ENCODE results near the gene SCT. TPM values are rescaled to one million over a fixed set of nuclear protein-coding genes. Genes with fewer than 3 reads are reported as not detected.
A peak's percentile ranks its signal among the peaks of the same experiment; 100 is the strongest.

The SCT gene
- polyA plus RNA-seq, 2 donors, result not detected

DNA sequence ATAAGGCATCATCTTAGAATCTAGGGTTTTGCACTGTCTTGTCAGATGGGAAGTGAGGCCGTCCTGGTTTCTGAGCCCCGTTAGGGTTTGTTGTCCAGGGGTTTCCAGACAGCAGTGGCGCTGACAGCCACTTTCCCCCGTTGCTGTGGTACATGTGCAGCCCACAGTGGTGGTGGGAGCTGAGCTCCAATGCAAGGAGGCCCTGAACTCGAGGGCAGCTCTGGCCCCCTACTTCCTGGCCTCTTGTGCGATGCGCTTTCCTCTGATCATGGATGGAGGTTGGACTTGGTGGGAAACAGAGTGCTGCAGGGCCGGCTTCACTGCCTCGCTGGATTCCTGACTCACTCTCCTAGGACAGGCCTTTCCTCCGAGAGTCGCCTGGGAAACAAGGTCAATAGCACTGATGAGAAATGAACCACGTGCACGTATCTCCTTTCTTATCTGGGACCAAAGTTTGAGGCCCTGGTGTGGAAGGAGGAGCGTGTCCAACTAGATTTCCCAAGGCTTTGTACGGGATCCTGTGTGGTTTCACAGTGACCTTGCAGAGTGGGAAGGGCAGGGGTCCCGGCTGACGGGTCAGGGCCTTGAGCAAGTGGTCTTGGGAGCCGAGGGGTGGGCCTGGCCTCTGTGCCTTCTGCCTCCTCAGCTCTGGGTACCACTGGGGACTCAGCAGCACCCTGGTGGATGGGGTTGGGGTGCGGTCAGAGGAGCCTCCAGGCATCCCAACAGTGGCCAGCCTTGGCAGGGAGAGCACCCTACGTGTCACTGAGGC, 47.0 kb downstream of the SCT start:
- H3K4me1 ChIP-seq (ENCODE audit: control insufficient read depth in 2 of 2, insufficient read depth in 2 of 2, low read length in 1 of 2), result peaks cover 12 to 25% of the 10 kb centered on the region in 2 donors
- WGBS, 2 donors, result 64 to 77% methylated on average over 20 of the region's 20 CpGs

DNA sequence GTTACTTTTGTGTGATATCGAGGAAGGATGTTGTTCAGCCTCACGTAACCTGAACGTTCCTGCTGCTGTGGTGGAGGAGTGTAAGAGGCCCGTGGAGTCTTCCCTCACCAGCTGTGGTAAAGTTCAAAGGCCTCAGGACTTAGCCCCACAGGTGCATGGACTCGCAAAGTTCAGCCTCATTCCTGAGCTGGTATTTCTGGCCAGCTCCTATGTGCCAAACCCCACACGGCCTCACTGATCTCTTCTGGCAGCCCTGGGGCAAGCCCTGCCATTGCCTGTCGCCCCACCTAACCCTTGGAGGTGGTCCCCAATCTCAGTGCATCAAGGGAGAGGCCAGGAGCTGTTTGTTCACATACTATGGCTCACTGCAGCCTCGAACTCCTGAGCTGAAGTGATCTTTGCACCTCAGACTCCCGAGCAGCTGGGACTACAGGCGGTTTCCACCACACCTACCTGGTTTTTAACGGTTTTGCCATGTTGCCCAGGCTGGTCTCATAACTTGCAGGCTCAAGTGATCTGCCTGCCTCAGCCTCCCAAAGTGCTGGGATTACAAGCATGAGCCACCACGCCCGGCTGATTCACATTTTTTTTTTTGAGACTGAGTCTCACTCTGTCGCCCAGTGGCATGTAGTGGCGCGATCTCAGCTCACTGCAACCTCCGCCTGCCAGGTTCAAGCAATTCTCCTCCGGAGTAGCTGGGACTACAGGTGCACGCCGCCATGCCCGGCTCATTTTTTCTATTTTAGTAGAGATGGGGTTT, 48.5 kb downstream of the SCT start:
- Histone ChIP-seq H3K27ac (ENCODE audit: low read depth in 2 of 2, low read length in 1 of 2) (peak overlapping the region; percentile 77 to 99), H3K4me3 (ENCODE audit: low read depth in 1 of 2, low read length in 2 of 2) (peak overlapping the region in 1 of 2 donors; percentile 10)
- 48 to 51% methylated on average over 21 of the region's 21 CpGs for WGBS, 2 donors

More for the DNA sequence above, 47.0 kb downstream of the SCT start:
- no peak overlapping the region for H3K27ac ChIP-seq (ENCODE audit: low read depth in 2 of 2, low read length in 1 of 2)
- H3K36me3 ChIP-seq (ENCODE audit: control insufficient read depth in 2 of 2, insufficient read depth in 2 of 2, low read length in 1 of 2), result peaks cover 4 to 18% of the 10 kb centered on the region in 2 donors
- no peak overlapping the region for H3K4me3 ChIP-seq (ENCODE audit: low read depth in 1 of 2, low read length in 2 of 2)
- H3K9me3 ChIP-seq (ENCODE audit: control insufficient read depth in 2 of 2, insufficient read depth in 1 of 2, low read depth in 1 of 2, low read length in 1 of 2), result no peaks in the 10 kb centered on the region
- H3K27me3 ChIP-seq (ENCODE audit: control insufficient read depth in 1 of 2, insufficient read depth in 2 of 2, low read length in 2 of 2), result no peaks in the 10 kb centered on the region

DNA sequence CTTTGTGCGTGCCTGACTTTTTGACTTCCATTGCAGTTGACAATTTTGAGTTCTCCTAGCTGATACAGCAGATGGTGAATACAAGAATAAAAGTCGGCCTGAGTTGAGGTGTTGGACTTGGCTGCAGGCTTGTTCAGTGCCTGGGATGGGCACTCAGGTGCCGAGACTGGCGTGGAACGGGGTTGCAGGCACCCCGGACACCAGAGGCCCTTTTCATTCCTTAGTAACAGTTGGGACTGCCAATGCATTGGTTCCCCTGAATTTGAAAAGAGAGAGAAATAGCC, 49.4 kb downstream of the SCT start:
- Histone ChIP-seq H3K27me3 (ENCODE audit: control insufficient read depth in 1 of 2, insufficient read depth in 2 of 2, low read length in 2 of 2) (no peaks in the 10 kb centered on the region), H3K4me1 (ENCODE audit: control insufficient read depth in 2 of 2, insufficient read depth in 2 of 2, low read length in 1 of 2) (peaks cover 12 to 33% of the 10 kb centered on the region in 2 donors)
- 44 to 55% methylated on average over 6 of the region's 6 CpGs for WGBS, 2 donors

More for the DNA sequence above, 48.5 kb downstream of the SCT start:
- peaks cover 12 to 33% of the 10 kb centered on the region in 2 donors for H3K4me1 ChIP-seq (ENCODE audit: control insufficient read depth in 2 of 2, insufficient read depth in 2 of 2, low read length in 1 of 2)
- H3K27me3 ChIP-seq (ENCODE audit: control insufficient read depth in 1 of 2, insufficient read depth in 2 of 2, low read length in 2 of 2), result no peaks in the 10 kb centered on the region
- no peaks in the 10 kb centered on the region for H3K9me3 ChIP-seq (ENCODE audit: control insufficient read depth in 2 of 2, insufficient read depth in 1 of 2, low read depth in 1 of 2, low read length in 1 of 2)
- H3K36me3 ChIP-seq (ENCODE audit: control insufficient read depth in 2 of 2, insufficient read depth in 2 of 2, low read length in 1 of 2), result peaks cover 0 to 10% of the 10 kb centered on the region in 2 donors

DNA sequence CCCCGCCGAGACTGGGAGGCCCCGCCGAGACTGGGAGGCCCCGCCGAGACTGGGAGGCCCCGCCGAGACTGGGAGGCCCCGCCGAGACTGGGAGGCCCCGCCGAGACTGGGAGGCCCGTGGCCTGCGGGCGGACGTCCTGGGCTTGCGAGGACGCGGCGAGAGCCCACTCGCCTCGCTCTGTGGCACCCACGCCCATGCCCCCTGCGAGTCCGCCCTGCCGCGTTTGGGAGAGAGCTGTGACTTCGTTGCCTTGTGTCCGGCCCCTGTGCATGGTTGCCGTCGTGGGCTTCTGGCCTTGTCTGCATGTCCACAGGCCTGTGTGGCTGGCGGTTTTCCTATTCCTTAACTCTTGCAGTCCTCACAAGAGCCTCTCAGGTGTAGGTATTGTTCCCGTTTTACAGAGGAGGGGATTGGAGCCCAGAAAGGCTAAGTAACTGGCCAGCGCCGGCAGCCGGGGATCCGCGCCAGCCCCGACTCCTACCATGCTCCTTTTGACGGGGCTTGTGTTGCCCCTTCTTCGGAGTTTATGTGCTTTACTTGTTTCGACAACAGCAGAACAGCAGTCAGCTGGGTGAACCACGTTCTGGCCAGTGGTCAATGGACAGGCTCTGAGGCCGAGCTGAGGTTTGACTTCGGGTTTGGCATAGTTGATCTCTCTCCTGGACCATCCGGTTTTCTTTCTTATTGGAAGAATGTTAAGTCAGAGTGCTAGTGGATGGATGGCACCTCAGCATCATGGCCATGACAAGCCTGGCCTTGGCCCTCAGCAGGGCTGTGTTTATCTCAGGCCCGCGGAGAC, 50.0 kb downstream of the SCT start:
- H3K36me3 ChIP-seq (ENCODE audit: control insufficient read depth in 2 of 2, insufficient read depth in 2 of 2, low read length in 1 of 2), result peaks cover 0 to 7% of the 10 kb centered on the region in 2 donors
- peak overlapping the region; percentile 70 to 86 for H3K4me3 ChIP-seq (ENCODE audit: low read depth in 1 of 2, low read length in 2 of 2)
- WGBS, 2 donors, result 4 to 6% methylated on average over 26 to 45 of the region's 48 CpGs
- H3K27me3 ChIP-seq (ENCODE audit: control insufficient read depth in 1 of 2, insufficient read depth in 2 of 2, low read length in 2 of 2), result no peaks in the 10 kb centered on the region
- H3K9me3 ChIP-seq (ENCODE audit: control insufficient read depth in 2 of 2, insufficient read depth in 1 of 2, low read depth in 1 of 2, low read length in 1 of 2), result no peaks in the 10 kb centered on the region
- H3K27ac ChIP-seq (ENCODE audit: low read depth in 2 of 2, low read length in 1 of 2), result peak overlapping the region; percentile 95 to 99
- peaks cover 12 to 33% of the 10 kb centered on the region in 2 donors for H3K4me1 ChIP-seq (ENCODE audit: control insufficient read depth in 2 of 2, insufficient read depth in 2 of 2, low read length in 1 of 2)

More for the DNA sequence above, 49.4 kb downstream of the SCT start:
- Histone ChIP-seq H3K36me3 (ENCODE audit: control insufficient read depth in 2 of 2, insufficient read depth in 2 of 2, low read length in 1 of 2) (peaks cover 0 to 7% of the 10 kb centered on the region in 2 donors), H3K9me3 (ENCODE audit: control insufficient read depth in 2 of 2, insufficient read depth in 1 of 2, low read depth in 1 of 2, low read length in 1 of 2) (no peaks in the 10 kb centered on the region), H3K4me3 (ENCODE audit: low read depth in 1 of 2, low read length in 2 of 2) (peak overlapping the region; percentile 70 to 86), H3K27ac (ENCODE audit: low read depth in 2 of 2, low read length in 1 of 2) (peak overlapping the region; percentile 95 to 99)

Other genes with a start within 250 kb of the SCT start
- gene PKP3, start 233.0 kb downstream of the SCT start, polyA plus RNA-seq, result 100 to 1,000 TPM; 332 to 353 TPM
- 10 to 100 TPM; 25.4 to 41.7 TPM for gene SIGIRR, start 212.2 kb downstream of the SCT start, polyA plus RNA-seq
- 10 to 100 TPM; 18.1 to 40.4 TPM for gene ANO9, start 185.2 kb downstream of the SCT start, polyA plus RNA-seq
- 10 to 100 TPM; 12.4 to 20.5 TPM for gene PTDSS2, start 176.9 kb downstream of the SCT start, polyA plus RNA-seq
- 100 to 1,000 TPM; 106 to 219 TPM for gene RNH1, start 119.9 kb downstream of the SCT start, polyA plus RNA-seq
- 100 to 1,000 TPM; 163 to 257 TPM for gene HRAS, start 91.6 kb downstream of the SCT start, polyA plus RNA-seq
- 1 to 10 TPM; 1.7 to 4.0 TPM for gene LRRC56, start 89.7 kb downstream of the SCT start, polyA plus RNA-seq
- 1 to 10 TPM; 2.9 to 6.9 TPM for gene LMNTD2, start 66.4 kb downstream of the SCT start, polyA plus RNA-seq
- gene RASSF7, start 66.2 kb downstream of the SCT start, polyA plus RNA-seq, result 10 to 100 TPM; 46.6 to 82.4 TPM
- gene PHRF1, start 50.7 kb downstream of the SCT start, polyA plus RNA-seq, result 10 to 100 TPM; 13.7 to 28.4 TPM
- gene IRF7, start 11.2 kb downstream of the SCT start, polyA plus RNA-seq, result 10 to 100 TPM; 17.0 to 30.1 TPM
- gene CDHR5, start 2.2 kb downstream of the SCT start, polyA plus RNA-seq, result under 1 TPM; 0.02 to 0.08 TPM
- under 1 TPM; 0.18 to 0.39 TPM for gene DRD4, start 10.1 kb upstream of the SCT start, polyA plus RNA-seq
- 10 to 100 TPM; 20.3 to 42.4 TPM for gene DEAF1, start 68.0 kb upstream of the SCT start, polyA plus RNA-seq
- gene TMEM80, start 68.6 kb upstream of the SCT start, polyA plus RNA-seq, result 10 to 100 TPM; 25.0 to 53.9 TPM
- gene EPS8L2, start 79.0 kb upstream of the SCT start, polyA plus RNA-seq, result 100 to 1,000 TPM; 254 to 440 TPM
- gene TALDO1, start 120.3 kb upstream of the SCT start, polyA plus RNA-seq, result 100 to 1,000 TPM; 228 to 278 TPM
- gene GATD1, start 150.3 kb upstream of the SCT start, polyA plus RNA-seq, result 10 to 100 TPM; 23.1 to 49.2 TPM
- gene CEND1, start 162.9 kb upstream of the SCT start, polyA plus RNA-seq, result under 1 TPM; 0.10 to 0.12 TPM
- 10 to 100 TPM; 10.2 TPM for gene SLC25A22, start 171.1 kb upstream of the SCT start, polyA plus RNA-seq
- gene PIDD1, start 178.1 kb upstream of the SCT start, polyA plus RNA-seq, result 10 to 100 TPM; 11.3 to 27.8 TPM
- gene RPLP2, start 182.8 kb upstream of the SCT start, polyA plus RNA-seq, result 1,000 to 10,000 TPM; 1,061 to 1,474 TPM
- gene PNPLA2, start 191.7 kb upstream of the SCT start, polyA plus RNA-seq, result 10 to 100 TPM; 51.7 to 53.2 TPM
- gene CRACR2B, start 200.7 kb upstream of the SCT start, polyA plus RNA-seq, result 1 to 10 TPM; 3.2 to 5.3 TPM
- 100 to 1,000 TPM in 1 of 2 donors, 10 to 100 TPM in 1; 75.5 to 108 TPM for gene CD151, start 205.8 kb upstream of the SCT start, polyA plus RNA-seq
- 100 to 1,000 TPM in 1 of 2 donors, 10 to 100 TPM in 1; 64.9 to 177 TPM for gene POLR2L, start 215.3 kb upstream of the SCT start, polyA plus RNA-seq
- gene TSPAN4, start 215.7 kb upstream of the SCT start, polyA plus RNA-seq, result 10 to 100 TPM in 1 of 2 donors, 1 to 10 TPM in 1; 9.8 to 16.8 TPM